Germinal center (tissue), 1 donor: Measurements from ENCODE around the gene KLHL30.

Experiments used
- DNase-seq: peaks from one replicate; pipeline ENCODE4 v3.0.0; 2012; ENCODE audit warnings: mixed read lengths, low spot score

Gene KLHL30

GRCh38 chr2:238132463-238133450, 5.7 kb upstream of the KLHL30 start:
- DNase-seq, result no peak

- DNase-seq, result no peak
These were observed 4.7 kb upstream of the KLHL30 start for GRCh38 chr2:238133499-238134392.

- DNase-seq, result no peak
These were observed 4.1 kb upstream of the KLHL30 start for GRCh38 chr2:238134393-238134785.

- no peak for DNase-seq
These were observed 2.8 kb upstream of the KLHL30 start for GRCh38 chr2:238135601-238136150.

- no peak for DNase-seq
These were observed 1.5 kb upstream of the KLHL30 start for GRCh38 chr2:238136820-238137537.

- DNase-seq, result no peak
These were observed 583 bp upstream of the KLHL30 start for GRCh38 chr2:238137885-238138284.

- peak; percentile 47 for DNase-seq
These were observed 950 bp downstream of the KLHL30 start for GRCh38 chr2:238139196-238140039.

- no peak for DNase-seq
These were observed 1.6 kb downstream of the KLHL30 start for GRCh38 chr2:238140040-238140439.

GRCh38 chr2:238140721-238141540, 2.5 kb downstream of the KLHL30 start:
- DNase-seq, result no peak

GRCh38 chr2:238141541-238142318, 3.3 kb downstream of the KLHL30 start:
- no peak for DNase-seq

- DNase-seq, result no peak
These were observed 4.1 kb downstream of the KLHL30 start for GRCh38 chr2:238142382-238143205.

- DNase-seq, result no peak
These were observed 4.9 kb downstream of the KLHL30 start for GRCh38 chr2:238143239-238143951.

GRCh38 chr2:238144262-238144661, 5.8 kb downstream of the KLHL30 start:
- no peak for DNase-seq

GRCh38 chr2:238145046-238145445, 6.6 kb downstream of the KLHL30 start:
- no peak for DNase-seq

GRCh38 chr2:238145851-238146250, 7.4 kb downstream of the KLHL30 start:
- DNase-seq, result no peak

- no peak for DNase-seq
These were observed 8.5 kb downstream of the KLHL30 start for GRCh38 chr2:238146884-238147544.

- DNase-seq, result no peak
These were observed 10.5 kb downstream of the KLHL30 start for GRCh38 chr2:238148981-238149380.
